AG04450 (cell line): ENCODE measurements around the gene ANKRD52. TPM values are rescaled to one million over a fixed set of nuclear protein-coding genes. Genes with fewer than 3 reads are reported as not detected.

Experiments
- CTCF ChIA-PET: fragments of 300-600, 350-600 bp; formaldehyde crosslinking; extraction: SDS; loops from one replicate; lab custom pipeline; 2022; ENCODE audit warnings: antibody characterized with exemption, inconsistent platforms; lab: Charles Lee
- POLR2A ChIA-PET: fragments of 350-600 bp; formaldehyde crosslinking; extraction: SDS; loops from one replicate; lab custom pipeline; 2021; ENCODE audit warnings: antibody characterized with exemption, inconsistent platforms; lab: Yijun Ruan, JAX
- DNase-seq: peaks from one replicate; pipeline ENCODE4 v3.0.0-alpha.2; 2011; ENCODE audit warnings: low read depth, low spot score
- H3K27ac ChIP-seq: one replicate; pipeline ENCODE4 v1.5.1; 2012; ENCODE audit warnings: low read depth, low read length, control low read depth
- H3K27me3 ChIP-seq: one replicate; pipeline ENCODE4 v1.6.0; 2012; ENCODE audit warnings: low read length; ENCODE audit not compliant: control insufficient read depth, insufficient read depth
- H3K4me3 ChIP-seq: 2 replicates; pipeline ENCODE4 v1.5.1; 2011; ENCODE audit warnings: mild to moderate bottlenecking, low read depth, low read length, control low read depth
- H3K9me3 ChIP-seq: 2 replicates; pipeline ENCODE4 v1.5.1; 2012; ENCODE audit warnings: low read length; ENCODE audit not compliant: control insufficient read depth, insufficient read depth
- polyA plus RNA-seq: library from polyadenylated mRNA; depleted of rRNA; stranded (reverse); fragments of >200 nt; gene quantifications from 2 replicates; pipeline ENCODE4 v1.2.3, GENCODE V29; 2011
- TF ChIP-seq, protein P1 (sequence below): IDR thresholded peaks from 2 replicates; pipeline ENCODE4 v1.5.1; 2011; ENCODE audit warnings: low read depth, low read length, control low read depth, inconsistent platforms

ANKRD52 gene
- polyA plus RNA-seq, 1 experiment = 16.0 TPM

DNA sequence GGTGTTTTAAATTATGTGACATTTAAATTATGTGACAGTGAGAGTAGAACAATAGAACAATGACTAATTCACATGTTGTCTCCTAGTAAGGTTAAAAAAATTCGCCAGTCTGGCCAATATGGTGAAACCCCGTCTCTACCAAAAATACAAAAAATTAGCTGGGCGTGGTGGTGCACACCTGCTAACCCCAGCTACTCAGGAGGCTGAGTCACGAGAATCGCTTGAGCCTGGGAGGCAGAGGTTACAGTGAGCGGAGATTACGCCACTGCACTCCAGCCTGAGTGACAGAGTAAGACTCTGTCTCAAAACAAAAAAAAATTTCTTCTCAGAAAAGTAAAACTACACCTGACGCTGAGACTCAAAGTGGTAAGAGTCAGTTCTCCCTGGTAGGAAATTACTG, 39.2 kb upstream of the ANKRD52 start:
- H3K9me3 ChIP-seq = no peaks in the 10 kb centered on the region
- ChIA-PET CTCF (interaction anchor here (1.4 to 2.1 kb wide), 3 partner anchors 39 to 167 kb away, joined by 3 to 9 read pairs (median 5); partner anchors contain the start of genes ANKRD52 and SMARCC2), POLR2A (no interaction called here)
- no peaks in the 10 kb centered on the region for H3K27me3 ChIP-seq
- DNase-seq = no peak
- no peak overlapping the region for H3K27ac ChIP-seq
- TF ChIP-seq, protein P1, sequence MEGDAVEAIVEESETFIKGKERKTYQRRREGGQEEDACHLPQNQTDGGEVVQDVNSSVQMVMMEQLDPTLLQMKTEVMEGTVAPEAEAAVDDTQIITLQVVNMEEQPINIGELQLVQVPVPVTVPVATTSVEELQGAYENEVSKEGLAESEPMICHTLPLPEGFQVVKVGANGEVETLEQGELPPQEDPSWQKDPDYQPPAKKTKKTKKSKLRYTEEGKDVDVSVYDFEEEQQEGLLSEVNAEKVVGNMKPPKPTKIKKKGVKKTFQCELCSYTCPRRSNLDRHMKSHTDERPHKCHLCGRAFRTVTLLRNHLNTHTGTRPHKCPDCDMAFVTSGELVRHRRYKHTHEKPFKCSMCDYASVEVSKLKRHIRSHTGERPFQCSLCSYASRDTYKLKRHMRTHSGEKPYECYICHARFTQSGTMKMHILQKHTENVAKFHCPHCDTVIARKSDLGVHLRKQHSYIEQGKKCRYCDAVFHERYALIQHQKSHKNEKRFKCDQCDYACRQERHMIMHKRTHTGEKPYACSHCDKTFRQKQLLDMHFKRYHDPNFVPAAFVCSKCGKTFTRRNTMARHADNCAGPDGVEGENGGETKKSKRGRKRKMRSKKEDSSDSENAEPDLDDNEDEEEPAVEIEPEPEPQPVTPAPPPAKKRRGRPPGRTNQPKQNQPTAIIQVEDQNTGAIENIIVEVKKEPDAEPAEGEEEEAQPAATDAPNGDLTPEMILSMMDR = no peak
- H3K4me3 ChIP-seq = no peak overlapping the region

DNA sequence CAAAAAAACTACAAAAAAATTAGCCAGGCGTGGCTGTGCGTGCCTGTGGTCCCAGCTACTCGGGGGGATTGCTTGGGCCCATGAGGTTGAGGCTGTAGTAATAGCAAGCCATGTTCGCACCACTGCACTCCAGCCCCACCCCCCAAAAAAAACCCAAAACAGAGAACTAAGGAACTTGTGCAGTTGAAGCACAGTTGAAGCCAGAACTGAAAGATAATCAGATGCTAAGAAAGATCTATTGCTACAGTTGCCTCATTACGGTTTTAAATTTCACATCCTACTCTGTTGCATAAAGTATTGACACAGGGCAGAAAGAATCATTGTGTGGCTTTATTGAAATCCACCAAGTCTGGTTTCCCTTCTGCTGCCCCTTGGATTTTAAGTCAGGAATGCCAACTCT, 38.1 kb upstream of the ANKRD52 start:
- Histone ChIP-seq H3K4me3 (no peak overlapping the region), H3K27ac (peak overlapping the region; percentile 21), H3K27me3 (no peaks in the 10 kb centered on the region), H3K9me3 (no peaks in the 10 kb centered on the region)
- TF ChIP-seq, protein P1 = no peak
- DNase-seq = no peak
- ChIA-PET POLR2A (no interaction called here), CTCF (no interaction called here)

DNA sequence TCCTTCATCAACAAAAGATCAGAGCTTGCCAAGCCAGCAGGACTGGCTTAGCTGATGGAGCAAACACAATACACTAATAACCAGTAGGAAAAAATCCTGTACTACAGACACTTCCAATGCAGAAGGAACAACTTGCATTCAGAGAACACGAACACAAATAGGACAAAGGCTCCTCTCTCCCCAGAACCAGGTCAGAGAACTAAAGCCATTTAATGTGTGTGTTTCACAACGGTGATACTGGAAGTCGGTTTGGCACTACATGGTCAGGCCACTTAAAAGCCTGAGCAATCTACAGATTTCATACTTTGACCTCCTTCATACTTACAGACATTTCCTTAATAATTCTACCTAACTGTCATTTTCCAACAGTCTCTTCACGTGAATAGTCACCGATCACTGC, 35.6 kb upstream of the ANKRD52 start:
- POLR2A ChIA-PET = interaction anchor here (0.7 kb wide), 1 partner anchor 319 kb away, joined by 14 read pairs; no protein-coding TSS in a partner anchor
- TF ChIP-seq, protein P1 = no peak
- no peak for DNase-seq
- Histone ChIP-seq H3K4me3 (no peak overlapping the region), H3K27me3 (no peaks in the 10 kb centered on the region), H3K9me3 (no peaks in the 10 kb centered on the region), H3K27ac (no peak overlapping the region)
- CTCF ChIA-PET = interaction anchor here (1.2 kb wide), 1 partner anchor 170 kb away, joined by 3 read pairs; no protein-coding TSS in a partner anchor

DNA sequence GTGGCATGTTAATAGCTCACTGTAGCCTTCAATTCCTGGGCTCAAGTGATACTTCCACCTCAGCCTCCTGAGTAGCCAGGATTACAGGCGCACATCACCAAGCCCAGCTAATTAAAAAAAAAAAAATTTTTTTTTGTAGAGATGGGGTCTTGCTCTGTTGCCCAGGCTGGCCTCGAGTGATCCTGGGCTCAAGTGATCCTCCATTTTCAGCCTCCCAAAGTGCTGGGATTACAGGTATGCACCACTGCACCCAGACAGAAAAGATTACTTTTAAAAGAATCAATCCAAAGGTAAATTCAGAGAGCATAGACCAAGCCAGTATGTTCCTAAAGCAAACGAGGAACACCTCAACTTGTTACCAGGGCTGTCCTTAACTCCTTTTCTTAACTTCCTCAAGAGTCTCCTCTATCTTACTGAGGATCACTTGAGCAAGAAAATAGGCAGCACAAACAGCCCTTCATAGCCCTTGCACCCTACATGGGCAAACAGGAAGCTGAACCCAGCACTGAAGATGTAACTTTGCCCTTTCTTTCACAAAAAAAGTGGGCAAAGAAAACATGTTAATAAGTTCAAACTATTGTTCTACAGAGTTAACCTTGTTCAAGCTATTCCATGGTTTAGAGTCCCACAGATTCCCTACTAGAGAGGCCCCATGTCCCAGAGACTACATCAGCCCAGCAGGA, 30.7 kb upstream of the ANKRD52 start:
- ChIA-PET CTCF (interaction anchor here (0.7 to 1.4 kb wide), 3 partner anchors 23 to 96 kb away, joined by 3 read pairs; partner anchors contain the start of gene ANKRD52), POLR2A (interaction anchor here (0.7 to 1.2 kb wide), 2 partner anchors 10 to 22 kb away, joined by 3 to 6 read pairs; partner anchors contain the start of gene COQ10A)
- H3K4me3 ChIP-seq = no peak overlapping the region
- H3K9me3 ChIP-seq = no peaks in the 10 kb centered on the region
- DNase-seq = no peak
- no peaks in the 10 kb centered on the region for H3K27me3 ChIP-seq
- TF ChIP-seq, protein P1 = no peak
- no peak overlapping the region for H3K27ac ChIP-seq
